K562 (cell line): Measurements from ENCODE around the gene CD84. TPM values are rescaled to one million over a fixed set of nuclear protein-coding genes. Genes with fewer than 3 reads are reported as not detected.
A peak's percentile ranks its signal among the peaks of the same experiment; 100 is the strongest.

ENCODE experiments used
- ATAC-seq: fragments of 200-7000 bp; cut with Tn5 transposase; 3 replicates; pipeline ENCODE4 v1.9.1; 2020; ENCODE audit warnings: moderate library complexity
- BruUV-seq: library from RNA; stranded (reverse); fragments of 400-500 nt; replicated peaks from 2 replicates; lab custom pipeline; 2021; lab: Mats Ljungman, UMichigan
- CTCF ChIA-PET: fragments of 300-600 bp; formaldehyde crosslinking; extraction: SDS; loops from one replicate; lab custom pipeline; 2021; ENCODE audit warnings: low intra/inter-chr PET ratio; lab: Yijun Ruan, JAX
- POLR2A ChIA-PET: fragments of 300-600, 350-650 bp; sonication (Branson Sonifier 250); formaldehyde crosslinking; extraction: SDS; loops from one replicate; lab custom pipeline; 2021; ENCODE audit warnings: antibody characterized with exemption, inconsistent platforms; lab: Yijun Ruan, JAX
- DNase-seq, 4 experiments: peaks; one replicate each; pipeline versions ENCODE4 v3.0.0 to v3.0.0-alpha.2; 2011 to 2018; ENCODE audit warnings: low spot score in 3 of 4, mixed read lengths in 3 of 4; ENCODE audit errors: extremely low read depth in 1 of 4
- FAIRE-seq: peaks from 2 replicates; lab custom pipeline; 2011; peaks lifted over from hg19 to GRCh38; lab: Jason Lieb, UNC
- H2AFZ ChIP-seq: 2 replicates; pipeline ENCODE4 v1.6.0; 2011; ENCODE audit warnings: low read depth, low read length, control low read depth, inconsistent platforms
- H3K27ac ChIP-seq: fragments of 200-600 bp; 3 replicates; pipeline ENCODE4 v1.8.0; 2011; ENCODE audit warnings: low read depth, mild to moderate bottlenecking, control low read depth, inconsistent platforms, low read length, moderate library complexity, mixed read lengths; ENCODE audit errors: extremely low read depth
- H3K27me3 ChIP-seq, 2 experiments: fragments of 300-600 bp in 1 of 2; 2 replicates in 1 of 2; 3 replicates in 1 of 2; pipeline versions ENCODE4 v1.6.0 to v1.8.0; 2011; ENCODE audit warnings: inconsistent platforms in 2 of 2, low read length in 2 of 2, mild to moderate bottlenecking in 1 of 2, mixed read lengths in 1 of 2, moderate library complexity in 1 of 2; ENCODE audit not compliant: control insufficient read depth in 2 of 2, insufficient read depth in 2 of 2
- H3K36me3 ChIP-seq: fragments of 300-600 bp; 3 replicates; pipeline ENCODE4 v1.8.0; 2011; ENCODE audit warnings: mild to moderate bottlenecking, low read length, inconsistent platforms; ENCODE audit not compliant: control insufficient read depth, insufficient read depth
- H3K4me1 ChIP-seq, 2 experiments: fragments of 200-600 bp in 1 of 2; replicated peaks in 1 of 2; 2 replicates in 1 of 2; 3 replicates in 1 of 2; pipeline versions ENCODE4 v1.5.1 to v1.8.0; 2011; ENCODE audit warnings: inconsistent platforms in 2 of 2, low read length in 2 of 2, mild to moderate bottlenecking in 1 of 2, mixed read lengths in 1 of 2, moderate library complexity in 1 of 2; ENCODE audit not compliant: control insufficient read depth in 2 of 2, insufficient read depth in 2 of 2
- H3K4me2 ChIP-seq: 2 replicates; pipeline ENCODE4 v1.6.1; 2011; ENCODE audit warnings: low read length, control low read depth, inconsistent platforms, mixed read lengths; ENCODE audit not compliant: insufficient read depth
- H3K4me3 ChIP-seq: fragments of 200-600 bp; sonication (generic), shearing (Covaris generic); 2 replicates; pipeline ENCODE4 v1.5.1; 2016; ENCODE audit warnings: control low read depth, inconsistent platforms
- H3K79me2 ChIP-seq: fragments of 200-600 bp; 3 replicates; pipeline ENCODE4 v1.8.0; 2011; ENCODE audit warnings: low read length, inconsistent platforms; ENCODE audit not compliant: control insufficient read depth, insufficient read depth
- H3K9ac ChIP-seq, 2 experiments: 2 replicates each; pipeline versions ENCODE4 v1.6.0 to v1.6.1; 2011; ENCODE audit warnings: low read depth in 2 of 2, low read length in 2 of 2, control low read depth in 1 of 2, inconsistent platforms in 1 of 2, mild to moderate bottlenecking in 1 of 2, mixed read lengths in 1 of 2; ENCODE audit not compliant: insufficient read depth in 1 of 2
- H3K9me1 ChIP-seq: one replicate; pipeline ENCODE4 v1.6.0; 2011; ENCODE audit warnings: inconsistent platforms, mild to moderate bottlenecking, low read length, moderate library complexity; ENCODE audit not compliant: control insufficient read depth, insufficient read depth
- H3K9me3 ChIP-seq: replicated peaks from 2 replicates; pipeline ENCODE4 v1.5.1; 2011; ENCODE audit warnings: low read depth, low read length, inconsistent platforms; ENCODE audit not compliant: control insufficient read depth, insufficient read depth
- H4K20me1 ChIP-seq: replicated peaks from 2 replicates; pipeline ENCODE4 v1.6.1; 2011; ENCODE audit warnings: low read length, inconsistent platforms, mixed read lengths; ENCODE audit not compliant: control insufficient read depth, insufficient read depth
- CHD1 ChIP-seq: fragments of 200-600 bp; sonication (generic); IDR thresholded peaks from one replicate; pipeline ENCODE4 v1.6.1; 2012; ENCODE audit warnings: mild to moderate bottlenecking, moderate library complexity, low read length, inconsistent platforms
- PRPF4 ChIP-seq: fragments of 200-400 bp; formaldehyde crosslinking; IDR thresholded peaks from one replicate; pipeline ENCODE4 v1.6.1; 2017; ENCODE audit warnings: low read length, low read depth, mild to moderate bottlenecking; ENCODE audit not compliant: insufficient read depth, poor library complexity, severe bottlenecking
- SMC3 ChIP-seq: conservative IDR thresholded peaks from 2 replicates; pipeline ENCODE4 v1.6.1; 2011; ENCODE audit warnings: low read depth, low read length, improper control_type of control experiment; ENCODE audit not compliant: insufficient read depth
- SRF ChIP-seq, 2 experiments: fragments of 250-450, 450-650 bp in 1 of 2; sonication (Bioruptor Pico) in 1 of 2; sonication (generic) in 1 of 2; formaldehyde crosslinking; IDR thresholded peaks; 2 replicates each; pipeline versions ENCODE4 v1.5.0 to v1.5.1; 2020 to 2022; ENCODE audit warnings: mild to moderate bottlenecking in 1 of 2, missing genetic modification reagents in 1 of 2
- THRAP3 ChIP-seq: fragments of 450-650 bp; IDR thresholded peaks from 2 replicates; pipeline ENCODE4 v1.6.1; 2016; ENCODE audit warnings: mild to moderate bottlenecking, inconsistent platforms, borderline replicate concordance
- ZNF175 ChIP-seq: fragments of 200-800 bp; sonication (Bioruptor generic); IDR thresholded peaks from 2 replicates; pipeline ENCODE4 v1.6.1; 2016; ENCODE audit warnings: low read depth, mild to moderate bottlenecking, missing genetic modification characterization, missing compliant biosample characterization
- WGBS: fragments of 100-300 bp; shearing (Covaris generic); methylation state at CpG from one replicate; pipeline ENCODE4 v1.1.6; 2016; ENCODE audit warnings: low coverage, mixed read lengths; ENCODE audit not compliant: insufficient coverage; ENCODE audit errors: missing lambda C conversion rate; 5-methylcytosine and 5-hydroxymethylcytosine counted together
- in situ Hi-C: fragments of 300-500 bp; cut with MboI; formaldehyde crosslinking; loops from 4 replicates; pipeline ENCODE4 v1.15.0; 2018; ENCODE audit warnings: inconsistent platforms, mixed read lengths
- intact Hi-C: fragments of 100-400 bp; cut with micrococcal nuclease; formaldehyde crosslinking; loops from 2 replicates; pipeline ENCODE4 v1.14.2; 2022
- polyA plus RNA-seq, 8 experiments: library from polyadenylated mRNA; depleted of rRNA in 4 of 8; stranded (reverse) in 5 of 8; unstranded in 3 of 8; fragments of >200 nt; fragmentation: Nextera tagmentation in 2 of 8; fragmentation: Illumina TruSeq in 1 of 8; extraction: Ambion mirVana in 2 of 8; extraction: Trizol in 1 of 8; gene quantifications; 2 replicates each; pipeline versions ENCODE4 v1.2.1 to v1.2.3, GENCODE V29; 2011 to 2014; ENCODE audit warnings: inconsistent platforms in 1 of 8, missing spikeins in 1 of 8
- total RNA-seq, 7 experiments: library from RNA; depleted of rRNA in 6 of 7; stranded (reverse); fragments of >200 nt in 6 of 7; fragmentation: Illumina TruSeq in 2 of 7; extraction: Trizol in 2 of 7; gene quantifications; 2 replicates each; pipeline versions ENCODE4 v1.2.1 to v1.2.3, GENCODE V29; 2011 to 2021; ENCODE audit warnings: low replicate concordance in 1 of 7
- TF ChIP-seq, protein P1 (sequence below), 2 experiments: IDR thresholded peaks; 2 replicates each; pipeline ENCODE4 v1.6.1; 2012; ENCODE audit warnings: improper control_type of control experiment in 2 of 2, low read depth in 2 of 2, low read length in 2 of 2, borderline replicate concordance in 1 of 2
- TF ChIP-seq, protein P2 (sequence below): fragments of 450-650 bp; conservative IDR thresholded peaks from 2 replicates; pipeline ENCODE4 v1.6.1; 2016; ENCODE audit warnings: missing genetic modification characterization, low read depth, mild to moderate bottlenecking, control low read depth, missing compliant biosample characterization
- TF ChIP-seq, protein P3 (sequence below): fragments of 250-450 bp; sonication (Bioruptor Pico); IDR thresholded peaks from 2 replicates; pipeline ENCODE4 v1.4.0; 2020; ENCODE audit warnings: mild to moderate bottlenecking
- TF ChIP-seq, protein P4 (sequence below): fragments of 150-350 bp; conservative IDR thresholded peaks from 2 replicates; pipeline ENCODE4 v1.6.1; 2014; ENCODE audit warnings: low read length
- TF ChIP-seq, protein P5 (sequence below): IDR thresholded peaks from 2 replicates; pipeline ENCODE4 v1.6.1; 2016; ENCODE audit warnings: missing genetic modification characterization, missing compliant biosample characterization

The CD84 gene
- total and polyA plus RNA-seq, 9 of the 15 experiments (the other 6 are each of a cell fraction or from before 2014, with no cell fraction given) = 0.82 to 6.8 (median 2.0) TPM

DNA sequence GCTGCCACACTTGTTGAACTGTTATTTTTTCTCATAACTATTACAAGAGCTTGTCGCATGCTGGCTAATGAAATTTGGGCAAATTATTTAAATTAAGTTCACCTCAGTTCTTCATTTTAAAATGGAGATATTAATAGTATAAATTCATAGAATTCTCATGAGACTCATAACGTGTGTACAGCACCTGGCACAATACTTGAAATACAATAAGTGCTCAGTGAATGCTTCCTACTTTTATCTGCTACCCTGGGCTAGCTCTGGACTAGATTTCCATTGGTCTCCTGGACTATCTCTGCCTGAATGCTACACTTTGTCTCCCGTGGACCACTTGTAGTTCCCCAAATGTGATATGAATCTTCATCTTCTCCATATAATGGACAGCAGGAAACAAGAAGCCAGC is 57.2 kb downstream of the CD84 start:
- POLR2A ChIA-PET = no interaction called here
- no peak overlapping the region for H3K4me2 ChIP-seq
- TF ChIP-seq, protein P1, sequence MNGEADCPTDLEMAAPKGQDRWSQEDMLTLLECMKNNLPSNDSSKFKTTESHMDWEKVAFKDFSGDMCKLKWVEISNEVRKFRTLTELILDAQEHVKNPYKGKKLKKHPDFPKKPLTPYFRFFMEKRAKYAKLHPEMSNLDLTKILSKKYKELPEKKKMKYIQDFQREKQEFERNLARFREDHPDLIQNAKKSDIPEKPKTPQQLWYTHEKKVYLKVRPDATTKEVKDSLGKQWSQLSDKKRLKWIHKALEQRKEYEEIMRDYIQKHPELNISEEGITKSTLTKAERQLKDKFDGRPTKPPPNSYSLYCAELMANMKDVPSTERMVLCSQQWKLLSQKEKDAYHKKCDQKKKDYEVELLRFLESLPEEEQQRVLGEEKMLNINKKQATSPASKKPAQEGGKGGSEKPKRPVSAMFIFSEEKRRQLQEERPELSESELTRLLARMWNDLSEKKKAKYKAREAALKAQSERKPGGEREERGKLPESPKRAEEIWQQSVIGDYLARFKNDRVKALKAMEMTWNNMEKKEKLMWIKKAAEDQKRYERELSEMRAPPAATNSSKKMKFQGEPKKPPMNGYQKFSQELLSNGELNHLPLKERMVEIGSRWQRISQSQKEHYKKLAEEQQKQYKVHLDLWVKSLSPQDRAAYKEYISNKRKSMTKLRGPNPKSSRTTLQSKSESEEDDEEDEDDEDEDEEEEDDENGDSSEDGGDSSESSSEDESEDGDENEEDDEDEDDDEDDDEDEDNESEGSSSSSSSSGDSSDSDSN (IDR thresholded peaks at IDR 0.05; ENCODE audit: borderline replicate concordance in 1 of 2, low read depth in 2 of 2, low read length in 2 of 2) = no peak
- TF ChIP-seq THRAP3 (no peak), SRF (CRISPR knock-in tag; IDR thresholded peaks at IDR 0.05) (no peak), CHD1 (no peak), SMC3 (no peak), ZNF175 (no peak), PRPF4 (no peak)
- TF ChIP-seq, protein P2, sequence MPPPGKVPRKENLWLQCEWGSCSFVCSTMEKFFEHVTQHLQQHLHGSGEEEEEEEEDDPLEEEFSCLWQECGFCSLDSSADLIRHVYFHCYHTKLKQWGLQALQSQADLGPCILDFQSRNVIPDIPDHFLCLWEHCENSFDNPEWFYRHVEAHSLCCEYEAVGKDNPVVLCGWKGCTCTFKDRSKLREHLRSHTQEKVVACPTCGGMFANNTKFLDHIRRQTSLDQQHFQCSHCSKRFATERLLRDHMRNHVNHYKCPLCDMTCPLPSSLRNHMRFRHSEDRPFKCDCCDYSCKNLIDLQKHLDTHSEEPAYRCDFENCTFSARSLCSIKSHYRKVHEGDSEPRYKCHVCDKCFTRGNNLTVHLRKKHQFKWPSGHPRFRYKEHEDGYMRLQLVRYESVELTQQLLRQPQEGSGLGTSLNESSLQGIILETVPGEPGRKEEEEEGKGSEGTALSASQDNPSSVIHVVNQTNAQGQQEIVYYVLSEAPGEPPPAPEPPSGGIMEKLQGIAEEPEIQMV = no peak
- TF ChIP-seq, protein P3, sequence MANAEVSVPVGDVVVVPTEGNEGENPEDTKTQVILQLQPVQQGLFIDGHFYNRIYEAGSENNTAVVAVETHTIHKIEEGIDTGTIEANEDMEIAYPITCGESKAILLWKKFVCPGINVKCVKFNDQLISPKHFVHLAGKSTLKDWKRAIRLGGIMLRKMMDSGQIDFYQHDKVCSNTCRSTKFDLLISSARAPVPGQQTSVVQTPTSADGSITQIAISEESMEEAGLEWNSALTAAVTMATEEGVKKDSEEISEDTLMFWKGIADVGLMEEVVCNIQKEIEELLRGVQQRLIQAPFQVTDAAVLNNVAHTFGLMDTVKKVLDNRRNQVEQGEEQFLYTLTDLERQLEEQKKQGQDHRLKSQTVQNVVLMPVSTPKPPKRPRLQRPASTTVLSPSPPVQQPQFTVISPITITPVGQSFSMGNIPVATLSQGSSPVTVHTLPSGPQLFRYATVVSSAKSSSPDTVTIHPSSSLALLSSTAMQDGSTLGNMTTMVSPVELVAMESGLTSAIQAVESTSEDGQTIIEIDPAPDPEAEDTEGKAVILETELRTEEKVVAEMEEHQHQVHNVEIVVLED = no peak
- TF ChIP-seq, protein P4, sequence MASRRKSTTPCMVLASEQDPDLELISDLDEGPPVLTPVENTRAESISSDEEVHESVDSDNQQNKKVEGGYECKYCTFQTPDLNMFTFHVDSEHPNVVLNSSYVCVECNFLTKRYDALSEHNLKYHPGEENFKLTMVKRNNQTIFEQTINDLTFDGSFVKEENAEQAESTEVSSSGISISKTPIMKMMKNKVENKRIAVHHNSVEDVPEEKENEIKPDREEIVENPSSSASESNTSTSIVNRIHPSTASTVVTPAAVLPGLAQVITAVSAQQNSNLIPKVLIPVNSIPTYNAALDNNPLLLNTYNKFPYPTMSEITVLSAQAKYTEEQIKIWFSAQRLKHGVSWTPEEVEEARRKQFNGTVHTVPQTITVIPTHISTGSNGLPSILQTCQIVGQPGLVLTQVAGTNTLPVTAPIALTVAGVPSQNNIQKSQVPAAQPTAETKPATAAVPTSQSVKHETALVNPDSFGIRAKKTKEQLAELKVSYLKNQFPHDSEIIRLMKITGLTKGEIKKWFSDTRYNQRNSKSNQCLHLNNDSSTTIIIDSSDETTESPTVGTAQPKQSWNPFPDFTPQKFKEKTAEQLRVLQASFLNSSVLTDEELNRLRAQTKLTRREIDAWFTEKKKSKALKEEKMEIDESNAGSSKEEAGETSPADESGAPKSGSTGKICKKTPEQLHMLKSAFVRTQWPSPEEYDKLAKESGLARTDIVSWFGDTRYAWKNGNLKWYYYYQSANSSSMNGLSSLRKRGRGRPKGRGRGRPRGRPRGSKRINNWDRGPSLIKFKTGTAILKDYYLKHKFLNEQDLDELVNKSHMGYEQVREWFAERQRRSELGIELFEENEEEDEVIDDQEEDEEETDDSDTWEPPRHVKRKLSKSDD = no peak
- TF ChIP-seq, protein P5, sequence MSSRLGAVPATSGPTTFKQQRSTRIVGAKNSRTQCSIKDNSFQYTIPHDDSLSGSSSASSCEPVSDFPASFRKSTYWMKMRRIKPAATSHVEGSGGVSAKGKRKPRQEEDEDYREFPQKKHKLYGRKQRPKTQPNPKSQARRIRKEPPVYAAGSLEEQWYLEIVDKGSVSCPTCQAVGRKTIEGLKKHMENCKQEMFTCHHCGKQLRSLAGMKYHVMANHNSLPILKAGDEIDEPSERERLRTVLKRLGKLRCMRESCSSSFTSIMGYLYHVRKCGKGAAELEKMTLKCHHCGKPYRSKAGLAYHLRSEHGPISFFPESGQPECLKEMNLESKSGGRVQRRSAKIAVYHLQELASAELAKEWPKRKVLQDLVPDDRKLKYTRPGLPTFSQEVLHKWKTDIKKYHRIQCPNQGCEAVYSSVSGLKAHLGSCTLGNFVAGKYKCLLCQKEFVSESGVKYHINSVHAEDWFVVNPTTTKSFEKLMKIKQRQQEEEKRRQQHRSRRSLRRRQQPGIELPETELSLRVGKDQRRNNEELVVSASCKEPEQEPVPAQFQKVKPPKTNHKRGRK (tag) = no peak

More for the DNA sequence above, 57.2 kb downstream of the CD84 start:
- in situ Hi-C loops (no loop called here), intact Hi-C loops (no loop called here)
- CTCF ChIA-PET = interaction anchor here (0.7 kb wide), 1 partner anchor 363 kb away, joined by 3 read pairs; the partner anchor contains the start of gene ITLN1
- Histone ChIP-seq H3K36me3 (no peaks in the 10 kb centered on the region), H3K9ac (no peak overlapping the region), H3K79me2 (no peaks in the 10 kb centered on the region), H3K27ac (no peak overlapping the region), H3K4me1 (peaks cover 4 to 24% of the 10 kb centered on the region in 2 experiments; a peak in 4 of 5 replicates), H3K9me3 (no peaks in the 10 kb centered on the region), H3K27me3 (no peaks in the 10 kb centered on the region), H4K20me1 (no peaks in the 10 kb centered on the region), H2AFZ (peak overlapping the region; percentile 44; the same call in 1 of the 2 replicates), H3K4me3 (no peak overlapping the region), H3K9me1 (no peaks in the 10 kb centered on the region)
- FAIRE-seq (no peak), DNase-seq (no peak), ATAC-seq (peak; percentile 15; the same call in 1 of the 3 replicates)
- no TSS peak for BruUV-seq
- WGBS = 44% methylated on average over 3 of the region's 3 CpGs
